ENCODE measurements around the gene SLC27A4.

GRCh38 chr9:128390150-128390812 is 50.0 kb downstream of the SLC27A4 start:
- TF ChIP-seq CTCF (IDR thresholded peaks at IDR 0.05) (no peak), POLR2A (IDR thresholded peaks at IDR 0.05) (no peak), EP300 (IDR thresholded peaks at IDR 0.05) (no peak), POLR2AphosphoS5 (IDR thresholded peaks at IDR 0.05) (no peak)
